BLaER1 treated with 17β-estradiol and CSF1 and Interleukin-3, amounts not matched to agents 10 nM and 100 nM (cell line): ENCODE measurements around the gene ISG20L2.
"Not testable (repeated sequence)": the region's sequence is repeated elsewhere in the genome, so short reads cannot be mapped to it uniquely, and the experiment has no call there.

Experiments used
- H3K27ac ChIP-seq, 11 experiments: shearing (Covaris generic); formaldehyde crosslinking; 2 replicates each; pipeline ENCODE4 v1.8.1; 2022
- H3K27me3 ChIP-seq, 11 experiments: shearing (Covaris generic); formaldehyde crosslinking; 2 replicates each; pipeline ENCODE4 v1.8.1; 2022
- H3K36me3 ChIP-seq, 11 experiments: shearing (Covaris generic); formaldehyde crosslinking; 2 replicates each; pipeline ENCODE4 v1.8.1; 2022
- H3K4me1 ChIP-seq, 10 experiments: shearing (Covaris generic); formaldehyde crosslinking; 2 replicates each; pipeline ENCODE4 v1.8.1; 2022
- H3K4me2 ChIP-seq, 11 experiments: shearing (Covaris generic); formaldehyde crosslinking; 2 replicates each; pipeline ENCODE4 v1.8.1; 2022
- H3K4me3 ChIP-seq, 10 experiments: shearing (Covaris generic); formaldehyde crosslinking; 2 replicates each; pipeline ENCODE4 v1.8.1; 2022
- H3K9ac ChIP-seq, 11 experiments: shearing (Covaris generic); formaldehyde crosslinking; 2 replicates each; pipeline ENCODE4 v1.8.1; 2022
- H3K9me3 ChIP-seq, 11 experiments: shearing (Covaris generic); formaldehyde crosslinking; replicated peaks in 1 of 11; 2 replicates each; pipeline ENCODE4 v1.8.1; 2022
- H4K20me1 ChIP-seq, 11 experiments: shearing (Covaris generic); formaldehyde crosslinking; 2 replicates each; pipeline ENCODE4 v1.8.1; 2022
- Cebpa-rat ChIP-seq, 11 experiments: shearing (Covaris generic); IDR thresholded peaks; 2 replicates each; pipeline ENCODE4 v1.8.1; 2022

The ISG20L2 gene

GRCh38 chr1:156760092-156760795 lies 31.7 kb upstream of the ISG20L2 start:
- Histone ChIP-seq H3K4me1 (peaks cover 2 to 15% (median 7%) of the 10 kb centered on the region in 10 experiments; a peak in 18 of 20 replicates), H3K4me2 (no peak overlapping the region), H3K27me3 (no peaks in the 10 kb centered on the region), H3K27ac (no peak overlapping the region), H4K20me1 (no peaks in the 10 kb centered on the region), H3K9me3 (no peaks in the 10 kb centered on the region), H3K36me3 (no peaks in the 10 kb centered on the region), H3K9ac (peak overlapping the region in 3 of 11 experiments; percentile 9 to 19 (median 13); a peak in 1 of 22 replicates), H3K4me3 (no peak overlapping the region)
- TF ChIP-seq Cebpa-rat (IDR thresholded peaks at IDR 0.05), result no peak

GRCh38 chr1:156757572-156758253 lies 29.1 kb upstream of the ISG20L2 start:
- H3K27ac ChIP-seq, H3K9me3 ChIP-seq, H3K4me3 ChIP-seq, H3K27me3 ChIP-seq, H4K20me1 ChIP-seq, H3K4me2 ChIP-seq, H3K9ac ChIP-seq, H3K36me3 ChIP-seq: not testable (repeated sequence)
- H3K4me1 ChIP-seq, result peaks cover 25 to 41% (median 32%) of the 10 kb centered on the region in 10 experiments

GRCh38 chr1:156756355-156756754 lies 27.8 kb upstream of the ISG20L2 start:
- Histone ChIP-seq H3K4me3 (no peak overlapping the region), H3K27me3 (no peaks in the 10 kb centered on the region), H3K4me1 (peaks cover 29 to 43% (median 35%) of the 10 kb centered on the region in 10 experiments), H3K9me3 (no peaks in the 10 kb centered on the region), H3K4me2 (no peak overlapping the region), H3K27ac (no peak overlapping the region), H3K36me3 (no peaks in the 10 kb centered on the region; a peak in 2 of 22 replicates), H4K20me1 (no peaks in the 10 kb centered on the region), H3K9ac (no peak overlapping the region)
- TF ChIP-seq Cebpa-rat (IDR thresholded peaks at IDR 0.05), result no peak

- H3K9me3 ChIP-seq, result no peaks in the 10 kb centered on the region
- H3K9ac ChIP-seq, result no peak overlapping the region; a peak in 2 of 22 replicates
- H3K27me3 ChIP-seq, result no peaks in the 10 kb centered on the region
- H4K20me1 ChIP-seq, result no peaks in the 10 kb centered on the region
- peaks cover 29 to 43% (median 35%) of the 10 kb centered on the region in 10 experiments for H3K4me1 ChIP-seq
- peak overlapping the region in 4 of 11 experiments; percentile 99 to 100 (median 100); a peak in 8 of 22 replicates for H3K27ac ChIP-seq
- TF ChIP-seq Cebpa-rat (IDR thresholded peaks at IDR 0.05), result no peak
- H3K4me3 ChIP-seq, result no peak overlapping the region
- peak overlapping the region in 9 of 11 experiments; percentile 81 to 97 (median 87); a peak in 16 of 22 replicates for H3K4me2 ChIP-seq
- H3K36me3 ChIP-seq, result no peaks in the 10 kb centered on the region; a peak in 3 of 22 replicates
Observed at GRCh38 chr1:156755527-156755950, 27.0 kb upstream of the ISG20L2 start.

- Histone ChIP-seq H3K9me3 (no peaks in the 10 kb centered on the region), H3K27me3 (no peaks in the 10 kb centered on the region), H3K9ac (peak overlapping the region in 8 of 11 experiments; percentile 15 to 100 (median 99); a peak in 9 of 22 replicates), H3K4me3 (no peak overlapping the region; a peak in 1 of 20 replicates), H3K4me2 (peak overlapping the region; percentile 81 to 97 (median 87)), H3K4me1 (peaks cover 30 to 39% (median 35%) of the 10 kb centered on the region in 10 experiments), H4K20me1 (no peaks in the 10 kb centered on the region), H3K36me3 (peaks cover 0 to 13% (median 7%) of the 10 kb centered on the region in 11 experiments; a peak in 10 of 22 replicates), H3K27ac (peak overlapping the region in 9 of 11 experiments; percentile 96 to 100 (median 99); a peak in 17 of 22 replicates)
- peak in 6 of 11 experiments; percentile 36 to 95 (median 72); a peak in 11 of 22 replicates for TF ChIP-seq Cebpa-rat (IDR thresholded peaks at IDR 0.05)
Observed at GRCh38 chr1:156754219-156754618, 25.7 kb upstream of the ISG20L2 start.

GRCh38 chr1:156752843-156753482 lies 24.4 kb upstream of the ISG20L2 start:
- Histone ChIP-seq H3K4me2 (peak overlapping the region; percentile 81 to 97 (median 87)), H3K36me3 (peaks cover 0 to 20% (median 10%) of the 10 kb centered on the region in 11 experiments; a peak in 10 of 22 replicates), H3K27me3 (no peaks in the 10 kb centered on the region), H3K9me3 (no peaks in the 10 kb centered on the region), H3K4me1 (peaks cover 39 to 48% (median 42%) of the 10 kb centered on the region in 10 experiments), H3K4me3 (peak overlapping the region; percentile 87 to 99 (median 98)), H3K27ac (peak overlapping the region in 10 of 11 experiments; percentile 79 to 100 (median 99); a peak in 19 of 22 replicates), H3K9ac (peak overlapping the region; percentile 93 to 100 (median 99); a peak in 21 of 22 replicates), H4K20me1 (peaks cover 0 to 9% (median 0%) of the 10 kb centered on the region in 11 experiments; a peak in 5 of 22 replicates)
- TF ChIP-seq Cebpa-rat (IDR thresholded peaks at IDR 0.05), result peak in 6 of 11 experiments; percentile 27 to 90 (median 62); a peak in 7 of 22 replicates

GRCh38 chr1:156751757-156752481 lies 23.4 kb upstream of the ISG20L2 start:
- Histone ChIP-seq H3K36me3 (peaks cover 0 to 23% (median 10%) of the 10 kb centered on the region in 11 experiments; a peak in 10 of 22 replicates), H3K27me3 (no peaks in the 10 kb centered on the region), H4K20me1 (peaks cover 0 to 19% (median under 1%) of the 10 kb centered on the region in 11 experiments; a peak in 15 of 22 replicates), H3K9ac (peak overlapping the region; percentile 95 to 100 (median 99)), H3K4me2 (peak overlapping the region; percentile 81 to 97 (median 87)), H3K4me1 (peaks cover 45 to 57% (median 51%) of the 10 kb centered on the region in 10 experiments), H3K9me3 (no peaks in the 10 kb centered on the region), H3K4me3 (peak overlapping the region; percentile 87 to 99 (median 98)), H3K27ac (peak overlapping the region; percentile 79 to 100 (median 99))
- TF ChIP-seq Cebpa-rat (IDR thresholded peaks at IDR 0.05), result no peak

GRCh38 chr1:156751451-156751756 lies 22.8 kb upstream of the ISG20L2 start, which contains the start of gene HDGF:
HDGF (minus strand) TSS chr1:156751675; CDS start chr1:156751429, 246 bp downstream.
- peak within 1 kb of the TSS; percentile 90 to 100 (median 100) for H3K4me2 ChIP-seq
- H3K27me3 ChIP-seq, result no peaks in the 10 kb centered on the region
- H3K36me3 ChIP-seq, result peaks cover 0 to 23% (median 10%) of the 10 kb centered on the region in 11 experiments; a peak in 10 of 22 replicates
- peak within 1 kb of the TSS; percentile 93 to 100 (median 99) for H3K27ac ChIP-seq
- H3K4me3 ChIP-seq, result peak within 1 kb of the TSS; percentile 87 to 99 (median 98)
- peak within 1 kb of the TSS; percentile 95 to 100 (median 99) for H3K9ac ChIP-seq
- no peak for TF ChIP-seq Cebpa-rat (IDR thresholded peaks at IDR 0.05)
- peaks cover 50 to 63% (median 56%) of the 10 kb centered on the region in 10 experiments for H3K4me1 ChIP-seq
- H4K20me1 ChIP-seq, result peaks cover 0 to 24% (median 6%) of the 10 kb centered on the region in 11 experiments; a peak in 18 of 22 replicates
- H3K9me3 ChIP-seq, result no peaks in the 10 kb centered on the region
